ENCODE data around the gene TXLNG. TPM values are rescaled to one million over a fixed set of nuclear protein-coding genes. Genes with fewer than 3 reads are reported as not detected.

TXLNG gene
- total RNA-seq, 1 donor from 2014 or later, result 25.8 TPM

GRCh38 chrX:16874458-16875095, 88.3 kb downstream of the TXLNG start:
- H3K27ac Mint-ChIP-seq, result no peak overlapping the region
- H3K4me3 Mint-ChIP-seq (ENCODE audit: low read depth), result no peak overlapping the region
- peaks cover 19% of the 10 kb centered on the region for H3K4me1 Mint-ChIP-seq (ENCODE audit: low read depth)
- H3K27me3 Mint-ChIP-seq, result peaks cover 21% of the 10 kb centered on the region
- no peaks in the 10 kb centered on the region for H3K36me3 Mint-ChIP-seq (ENCODE audit: insufficient read depth)
- no peaks in the 10 kb centered on the region for H3K9me3 Mint-ChIP-seq (ENCODE audit: low read depth)
- DNase-seq (ENCODE audit: low spot score, unreplicated experiment), result no peak
- TF ChIP-seq CTCF (IDR thresholded peaks at IDR 0.05; ENCODE audit: unreplicated experiment), result no peak

GRCh38 chrX:16876696-16877095, 90.4 kb downstream of the TXLNG start:
- H3K4me3 Mint-ChIP-seq (ENCODE audit: low read depth), result no peak overlapping the region
- no peaks in the 10 kb centered on the region for H3K36me3 Mint-ChIP-seq (ENCODE audit: insufficient read depth)

GRCh38 chrX:16882169-16882568, 95.9 kb downstream of the TXLNG start:
- Mint-ChIP-seq H3K27ac (peak overlapping the region; percentile 84), H3K9me3 (ENCODE audit: low read depth) (no peaks in the 10 kb centered on the region), H3K27me3 (peaks cover 9% of the 10 kb centered on the region), H3K36me3 (ENCODE audit: insufficient read depth) (no peaks in the 10 kb centered on the region), H3K4me1 (ENCODE audit: low read depth) (peaks cover 9% of the 10 kb centered on the region), H3K4me3 (ENCODE audit: low read depth) (peak overlapping the region; percentile 85)
- TF ChIP-seq CTCF (IDR thresholded peaks at IDR 0.05; ENCODE audit: unreplicated experiment), result no peak
- no peak for DNase-seq (ENCODE audit: low spot score, unreplicated experiment)

More at GRCh38 chrX:16876696-16877095, 90.4 kb downstream of the TXLNG start:
- no peak for DNase-seq (ENCODE audit: low spot score, unreplicated experiment)
- H3K4me1 Mint-ChIP-seq (ENCODE audit: low read depth), result peaks cover 11% of the 10 kb centered on the region
- H3K9me3 Mint-ChIP-seq (ENCODE audit: low read depth), result no peaks in the 10 kb centered on the region
- H3K27ac Mint-ChIP-seq, result no peak overlapping the region
- H3K27me3 Mint-ChIP-seq, result peaks cover 21% of the 10 kb centered on the region
- no peak for TF ChIP-seq CTCF (IDR thresholded peaks at IDR 0.05; ENCODE audit: unreplicated experiment)

- Mint-ChIP-seq H3K27me3 (peaks cover 4% of the 10 kb centered on the region), H3K4me3 (ENCODE audit: low read depth) (peak overlapping the region; percentile 85), H3K27ac (peak overlapping the region; percentile 93), H3K36me3 (ENCODE audit: insufficient read depth) (no peaks in the 10 kb centered on the region), H3K4me1 (ENCODE audit: low read depth) (peaks cover 9% of the 10 kb centered on the region), H3K9me3 (ENCODE audit: low read depth) (no peaks in the 10 kb centered on the region)
- peak; percentile 86 for TF ChIP-seq CTCF (IDR thresholded peaks at IDR 0.05; ENCODE audit: unreplicated experiment)
- peak; percentile 59 for DNase-seq (ENCODE audit: low spot score, unreplicated experiment)
These were observed 96.6 kb downstream of the TXLNG start for GRCh38 chrX:16882702-16883486.

GRCh38 chrX:16883487-16883804, 97.2 kb downstream of the TXLNG start:
- Mint-ChIP-seq H3K9me3 (ENCODE audit: low read depth) (no peaks in the 10 kb centered on the region), H3K36me3 (ENCODE audit: insufficient read depth) (no peaks in the 10 kb centered on the region), H3K4me3 (ENCODE audit: low read depth) (peak overlapping the region; percentile 85), H3K27me3 (peaks cover 3% of the 10 kb centered on the region), H3K4me1 (ENCODE audit: low read depth) (peaks cover 9% of the 10 kb centered on the region), H3K27ac (no peak overlapping the region)
- no peak for DNase-seq (ENCODE audit: low spot score, unreplicated experiment)
- no peak for TF ChIP-seq CTCF (IDR thresholded peaks at IDR 0.05; ENCODE audit: unreplicated experiment)
